IMR-90 (cell line): ENCODE data around the gene ACAD9. TPM values are rescaled to one million over a fixed set of nuclear protein-coding genes. Genes with fewer than 3 reads are reported as not detected.

Experiments used
- ATAC-seq: fragments of 200-7000 bp; cut with Tn5 transposase; 2 replicates; pipeline ENCODE4 v1.9.1; 2020; ENCODE audit warnings: low read depth, mild to moderate bottlenecking, moderate library complexity
- BruUV-seq: library from RNA; stranded (reverse); fragments of 400-500 nt; replicated peaks from 2 replicates; lab custom pipeline; 2021; lab: Mats Ljungman, UMichigan
- CTCF ChIA-PET: fragments of 300-600 bp; formaldehyde crosslinking; extraction: SDS; loops from one replicate; lab custom pipeline; 2021; ENCODE audit warnings: antibody characterized with exemption; lab: Yijun Ruan, JAX
- POLR2A ChIA-PET: fragments of 300-600 bp; sonication (Branson Sonifier 250); formaldehyde crosslinking; loops from one replicate; lab custom pipeline; 2022; ENCODE audit warnings: antibody characterized with exemption; ENCODE audit not compliant: unreplicated experiment; lab: Charles Lee
- DNase-seq: peaks from one replicate; pipeline ENCODE4 v3.0.0; 2013
- H2AFZ ChIP-seq: replicated peaks from 2 replicates; pipeline ENCODE3; 2013; ENCODE audit warnings: low read length, mild to moderate bottlenecking; ENCODE audit not compliant: poor library complexity
- H2AK5ac ChIP-seq: 2 replicates; pipeline ENCODE4 v1.6.1; 2013; ENCODE audit warnings: low read depth, low read length, inconsistent platforms
- H2AK9ac ChIP-seq: replicated peaks from 2 replicates; pipeline ENCODE3; 2013; ENCODE audit warnings: mild to moderate bottlenecking, low read depth, low read length, moderate library complexity; ENCODE audit not compliant: poor library complexity
- H2BK120ac ChIP-seq: 2 replicates; pipeline ENCODE4 v1.6.1; 2013; ENCODE audit warnings: low read depth, low read length, inconsistent platforms
- H2BK15ac ChIP-seq: 3 replicates; pipeline ENCODE4 v1.6.1; 2013; ENCODE audit warnings: low read depth, low read length, inconsistent platforms
- H2BK20ac ChIP-seq: 2 replicates; pipeline ENCODE4 v1.6.1; 2013; ENCODE audit warnings: low read depth, mild to moderate bottlenecking, inconsistent platforms, low read length, moderate library complexity
- H2BK5ac ChIP-seq: 2 replicates; pipeline ENCODE4 v1.6.1; 2013; ENCODE audit warnings: mild to moderate bottlenecking, low read depth, low read length, inconsistent platforms; ENCODE audit not compliant: poor library complexity, severe bottlenecking
- H3K14ac ChIP-seq: replicated peaks from 2 replicates; pipeline ENCODE4 v1.6.1; 2013; ENCODE audit warnings: low read depth, low read length, inconsistent platforms
- H3K18ac ChIP-seq: 2 replicates; pipeline ENCODE4 v1.6.1; 2013; ENCODE audit warnings: low read depth, low read length, control low read depth
- H3K23ac ChIP-seq: 2 replicates; pipeline ENCODE4 v1.6.1; 2013; ENCODE audit warnings: low read depth, low read length, inconsistent platforms
- H3K27ac ChIP-seq: 2 replicates; pipeline ENCODE4 v1.5.1; 2013; ENCODE audit warnings: mild to moderate bottlenecking, control low read depth, low read length; ENCODE audit not compliant: insufficient read depth
- H3K27me3 ChIP-seq: 2 replicates; pipeline ENCODE4 v1.6.1; 2013; ENCODE audit warnings: low read length; ENCODE audit not compliant: control insufficient read depth, insufficient read depth
- H3K36me3 ChIP-seq: 2 replicates; pipeline ENCODE4 v1.6.1; 2013; ENCODE audit warnings: low read length, mixed read lengths; ENCODE audit not compliant: control insufficient read depth, insufficient read depth
- H3K4ac ChIP-seq: 2 replicates; pipeline ENCODE4 v1.6.1; 2013; ENCODE audit warnings: low read depth, low read length, inconsistent platforms
- H3K4me1 ChIP-seq: 2 replicates; pipeline ENCODE4 v1.6.1; 2013; ENCODE audit warnings: low read length, mixed read lengths; ENCODE audit not compliant: control insufficient read depth, insufficient read depth
- H3K4me2 ChIP-seq: 2 replicates; pipeline ENCODE4 v1.6.1; 2013; ENCODE audit warnings: low read depth, mild to moderate bottlenecking, control low read depth, low read length, moderate library complexity
- H3K4me3 ChIP-seq: 2 replicates; pipeline ENCODE4 v1.5.1; 2013; ENCODE audit warnings: low read depth, mild to moderate bottlenecking, control low read depth, low read length, moderate library complexity; ENCODE audit not compliant: insufficient read depth
- H3K56ac ChIP-seq: 2 replicates; pipeline ENCODE4 v1.6.1; 2013; ENCODE audit warnings: low read length, inconsistent platforms; ENCODE audit not compliant: insufficient read depth; ENCODE audit errors: extremely low read depth
- H3K79me1 ChIP-seq, 2 experiments: 2 replicates each; pipeline ENCODE4 v1.6.1; 2013; ENCODE audit warnings: low read length in 2 of 2, inconsistent platforms in 1 of 2, low read depth in 1 of 2
- H3K9ac ChIP-seq: 2 replicates; pipeline ENCODE4 v1.6.1; 2013; ENCODE audit warnings: low read depth, low read length, control low read depth
- H3K9me1 ChIP-seq: 2 replicates; pipeline ENCODE4 v1.6.1; 2013; ENCODE audit warnings: low read length, inconsistent platforms; ENCODE audit not compliant: insufficient read depth
- H3K9me3 ChIP-seq: 2 replicates; pipeline ENCODE4 v1.6.1; 2013; ENCODE audit warnings: low read length; ENCODE audit not compliant: control insufficient read depth, insufficient read depth
- H4K20me1 ChIP-seq: 2 replicates; pipeline ENCODE4 v1.6.1; 2013; ENCODE audit warnings: low read length, inconsistent platforms; ENCODE audit not compliant: insufficient read depth
- H4K5ac ChIP-seq: 2 replicates; pipeline ENCODE4 v1.6.1; 2013; ENCODE audit warnings: mild to moderate bottlenecking, low read depth, low read length, control low read depth
- H4K8ac ChIP-seq, 2 experiments: 2 replicates each; pipeline ENCODE4 v1.6.1; 2013; ENCODE audit warnings: low read depth in 2 of 2, low read length in 2 of 2, control low read depth in 1 of 2, inconsistent platforms in 1 of 2
- H4K91ac ChIP-seq: 2 replicates; pipeline ENCODE4 v1.6.1; 2013; ENCODE audit warnings: low read depth, low read length, inconsistent platforms; ENCODE audit not compliant: insufficient read depth
- MAZ ChIP-seq: IDR thresholded peaks from 2 replicates; pipeline ENCODE4 v1.6.1; 2012; ENCODE audit warnings: low read depth, mild to moderate bottlenecking, low read length, improper control_type of control experiment, moderate library complexity, borderline replicate concordance
- MXI1 ChIP-seq: IDR thresholded peaks from 2 replicates; pipeline ENCODE4 v1.6.1; 2012; ENCODE audit warnings: low read depth, mild to moderate bottlenecking, low read length, moderate library complexity, borderline replicate concordance
- RAD21 ChIP-seq: IDR thresholded peaks from 2 replicates; pipeline ENCODE4 v1.6.1; 2012; ENCODE audit warnings: low read length, improper control_type of control experiment
- RCOR1 ChIP-seq: IDR thresholded peaks from 2 replicates; pipeline ENCODE4 v1.6.1; 2012; ENCODE audit warnings: mild to moderate bottlenecking, low read length, improper control_type of control experiment; ENCODE audit not compliant: insufficient replicate concordance
- SMC3 ChIP-seq: fragments of 150-350 bp; IDR thresholded peaks from 2 replicates; pipeline ENCODE4 v1.6.1; 2016; ENCODE audit warnings: low read depth, mild to moderate bottlenecking, antibody characterized with exemption, low read length, moderate library complexity
- WGBS, 2 experiments: methylation state at CpG; one replicate each; pipeline versions ENCODE4 v1.1.5 to v1.1.7; 2013; ENCODE audit warnings: missing lambda C conversion rate in 2 of 2; ENCODE audit not compliant: insufficient read length in 1 of 2; ENCODE audit errors: extremely low coverage in 2 of 2; 5-methylcytosine and 5-hydroxymethylcytosine counted together
- dilution Hi-C: fragments of 300-500 bp; cut with HindIII; formaldehyde crosslinking; loops from one replicate; pipeline ENCODE4 v1.14.3; 2018; ENCODE audit warnings: low sequenced_read_pairs; ENCODE audit not compliant: unreplicated experiment
- in situ Hi-C: fragments of 300-500 bp; cut with MboI; formaldehyde crosslinking; loops from 3 replicates; pipeline ENCODE4 v1.14.3; 2019; ENCODE audit warnings: low sequenced_read_pairs, inconsistent platforms, mixed read lengths
- intact Hi-C: fragments of 100-400 bp; cut with micrococcal nuclease; formaldehyde crosslinking; loops from 2 replicates; pipeline ENCODE4 v1.10.0; 2022
- polyA plus RNA-seq, 3 experiments: library from polyadenylated mRNA; depleted of rRNA; stranded (reverse); fragments of >200 nt; gene quantifications; 2 replicates each; pipeline ENCODE4 v1.2.3, GENCODE V29; 2012; ENCODE audit warnings: low replicate concordance in 1 of 3
- total RNA-seq: library from RNA; depleted of rRNA; stranded (reverse); fragments of >200 nt; gene quantifications from 2 replicates; pipeline ENCODE4 v1.2.3, GENCODE V29; 2012
- TF ChIP-seq, protein P1 (sequence below): fragments of 150-350 bp; IDR thresholded peaks from 2 replicates; pipeline ENCODE4 v1.6.1; 2017; ENCODE audit warnings: mild to moderate bottlenecking, antibody characterized with exemption, low read length, low read depth
- TF ChIP-seq, protein P2 (sequence below): conservative IDR thresholded peaks from 2 replicates; pipeline ENCODE4 v1.5.1; 2012; ENCODE audit warnings: mild to moderate bottlenecking, low read depth, low read length, improper control_type of control experiment

Gene ACAD9
- total and polyA plus RNA-seq, 2 of the 4 experiments (the other 2 are of a cell fraction) = 31.2 to 41.3 TPM

DNA sequence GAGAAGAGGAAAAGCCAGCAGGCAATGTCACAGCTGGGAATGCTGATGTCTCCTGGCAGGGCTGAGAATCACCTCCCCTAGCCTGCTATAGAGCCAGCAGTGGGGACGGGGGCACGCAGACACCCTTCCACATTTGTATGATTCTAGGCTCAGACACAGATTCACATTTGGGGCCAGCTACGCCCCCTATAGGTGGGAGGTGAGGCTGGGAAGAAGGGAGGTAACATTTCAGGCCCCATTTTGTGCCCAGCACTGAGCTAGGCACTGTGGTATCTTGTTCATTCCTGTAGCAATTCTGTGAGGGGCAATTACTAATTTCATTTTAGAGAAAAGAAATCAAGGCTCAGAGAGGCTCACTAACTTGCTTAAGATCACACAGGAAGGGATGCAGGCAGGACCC, 15.9 kb upstream of the ACAD9 start:
- Histone ChIP-seq H3K56ac (no peak overlapping the region), H3K9me3 (peaks cover 23% of the 10 kb centered on the region), H2BK5ac (no peak overlapping the region), H2AFZ (no peak overlapping the region), H4K8ac (no peak overlapping the region), H2AK9ac (no peak overlapping the region), H3K4me1 (no peaks in the 10 kb centered on the region), H4K20me1 (no peaks in the 10 kb centered on the region), H3K4ac (no peak overlapping the region), H3K4me2 (no peak overlapping the region), H2BK15ac (no peak overlapping the region), H4K5ac (no peak overlapping the region), H3K4me3 (no peak overlapping the region), H3K23ac (no peak overlapping the region), H4K91ac (no peak overlapping the region), H3K18ac (no peak overlapping the region), H3K14ac (no peak overlapping the region), H2BK120ac (no peak overlapping the region), H3K79me1 (no peaks in the 10 kb centered on the region), H2AK5ac (no peak overlapping the region), H3K27me3 (no peaks in the 10 kb centered on the region), H2BK20ac (no peak overlapping the region), H3K9me1 (no peaks in the 10 kb centered on the region), H3K9ac (no peak overlapping the region), H3K27ac (no peak overlapping the region), H3K36me3 (no peaks in the 10 kb centered on the region)
- no peak for ATAC-seq
- in situ Hi-C loops = no loop called here
- ChIA-PET POLR2A (no interaction called here), CTCF (no interaction called here)
- no CpG with 5 or more reads among the region's 3 CpGs for WGBS, 2 experiments
- no peak for DNase-seq
- BruUV-seq = no TSS peak
- intact Hi-C loops = no loop called here
- dilution Hi-C loops = no loop called here
- TF ChIP-seq, protein P1, sequence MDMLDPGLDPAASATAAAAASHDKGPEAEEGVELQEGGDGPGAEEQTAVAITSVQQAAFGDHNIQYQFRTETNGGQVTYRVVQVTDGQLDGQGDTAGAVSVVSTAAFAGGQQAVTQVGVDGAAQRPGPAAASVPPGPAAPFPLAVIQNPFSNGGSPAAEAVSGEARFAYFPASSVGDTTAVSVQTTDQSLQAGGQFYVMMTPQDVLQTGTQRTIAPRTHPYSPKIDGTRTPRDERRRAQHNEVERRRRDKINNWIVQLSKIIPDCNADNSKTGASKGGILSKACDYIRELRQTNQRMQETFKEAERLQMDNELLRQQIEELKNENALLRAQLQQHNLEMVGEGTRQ = no peak
- TF ChIP-seq SMC3 (no peak), RAD21 (no peak), RCOR1 (no peak), MAZ (no peak), MXI1 (no peak)
- TF ChIP-seq, protein P2, sequence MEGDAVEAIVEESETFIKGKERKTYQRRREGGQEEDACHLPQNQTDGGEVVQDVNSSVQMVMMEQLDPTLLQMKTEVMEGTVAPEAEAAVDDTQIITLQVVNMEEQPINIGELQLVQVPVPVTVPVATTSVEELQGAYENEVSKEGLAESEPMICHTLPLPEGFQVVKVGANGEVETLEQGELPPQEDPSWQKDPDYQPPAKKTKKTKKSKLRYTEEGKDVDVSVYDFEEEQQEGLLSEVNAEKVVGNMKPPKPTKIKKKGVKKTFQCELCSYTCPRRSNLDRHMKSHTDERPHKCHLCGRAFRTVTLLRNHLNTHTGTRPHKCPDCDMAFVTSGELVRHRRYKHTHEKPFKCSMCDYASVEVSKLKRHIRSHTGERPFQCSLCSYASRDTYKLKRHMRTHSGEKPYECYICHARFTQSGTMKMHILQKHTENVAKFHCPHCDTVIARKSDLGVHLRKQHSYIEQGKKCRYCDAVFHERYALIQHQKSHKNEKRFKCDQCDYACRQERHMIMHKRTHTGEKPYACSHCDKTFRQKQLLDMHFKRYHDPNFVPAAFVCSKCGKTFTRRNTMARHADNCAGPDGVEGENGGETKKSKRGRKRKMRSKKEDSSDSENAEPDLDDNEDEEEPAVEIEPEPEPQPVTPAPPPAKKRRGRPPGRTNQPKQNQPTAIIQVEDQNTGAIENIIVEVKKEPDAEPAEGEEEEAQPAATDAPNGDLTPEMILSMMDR = 0 out of 2 replicates have a peak, but pooled peaks have one; percentile 13
